Spleen (tissue), 11 donors: Measurements from ENCODE around the gene UBASH3B. TPM values are rescaled to one million over a fixed set of nuclear protein-coding genes. Genes with fewer than 3 reads are reported as not detected.

Experiments
- DNase-seq: peaks from one replicate; pipeline ENCODE4 v3.0.0-alpha.2; 2020
- H3K27ac ChIP-seq, 8 donors: fragments of 200-600 bp; sonication (generic) in 7 of 8; 1 replicate in 4 of 8; 2 replicates in 4 of 8; pipeline versions ENCODE4 v1.5.0 to v1.8.0; 2016 to 2021; ENCODE audit warnings: inconsistent platforms in 4 of 8, mild to moderate bottlenecking in 4 of 8, moderate library complexity in 1 of 8
- H3K27me3 ChIP-seq, 7 donors: fragments of 200-600 bp; sonication (generic) in 6 of 7; replicated peaks in 1 of 7; 1 replicate in 4 of 7; 2 replicates in 3 of 7; pipeline versions ENCODE4 v1.5.0 to v1.8.0; 2016 to 2021; ENCODE audit warnings: inconsistent platforms in 3 of 7, mild to moderate bottlenecking in 1 of 7
- H3K36me3 ChIP-seq, 6 donors: fragments of 200-600 bp; sonication (generic) in 5 of 6; 1 replicate in 4 of 6; 2 replicates in 2 of 6; pipeline versions ENCODE4 v1.5.0 to v1.8.0; 2016 to 2021; ENCODE audit warnings: inconsistent platforms in 2 of 6
- H3K4me1 ChIP-seq, 6 donors: fragments of 200-600 bp; sonication (generic) in 5 of 6; 1 replicate in 3 of 6; 2 replicates in 3 of 6; pipeline versions ENCODE4 v1.5.0 to v1.8.0; 2016 to 2021; ENCODE audit warnings: inconsistent platforms in 3 of 6
- H3K4me3 ChIP-seq, 8 donors: fragments of 200-600 bp; sonication (generic) in 7 of 8; 1 replicate in 4 of 8; 2 replicates in 4 of 8; pipeline versions ENCODE4 v1.5.0 to v1.8.0; 2016 to 2021; ENCODE audit warnings: inconsistent platforms in 4 of 8, mild to moderate bottlenecking in 4 of 8, moderate library complexity in 2 of 8
- H3K9me3 ChIP-seq, 8 donors: fragments of 200-600 bp; sonication (generic) in 7 of 8; 1 replicate in 4 of 8; 2 replicates in 4 of 8; pipeline versions ENCODE4 v1.5.0 to v1.8.0; 2016 to 2021; ENCODE audit warnings: inconsistent platforms in 4 of 8
- POLR2A ChIP-seq, 3 donors: fragments of 450-650 bp; IDR thresholded peaks; one replicate each; pipeline ENCODE4 v1.5.1; 2017; ENCODE audit warnings: antibody characterized with exemption in 3 of 3, mild to moderate bottlenecking in 1 of 3
- POLR2AphosphoS5 ChIP-seq, 3 donors: sonication (generic); formaldehyde crosslinking; IDR thresholded peaks; one replicate each; pipeline ENCODE4 v1.5.1; 2017; ENCODE audit warnings: antibody characterized with exemption in 3 of 3
- WGBS, 5 donors: extraction: QIAGEN DNeasy Blood & Tissue Kit in 3 of 5; methylation state at CpG; one replicate each; pipeline versions ENCODE4 v1.1.5 to v1.1.7; 2013 to 2018; 5-methylcytosine and 5-hydroxymethylcytosine counted together
- intact Hi-C: fragments of 100-400 bp; cut with DNase I; formaldehyde crosslinking; loops from one replicate; pipeline ENCODE4 v1.15.0; 2023; ENCODE audit warnings: low total_unique reads
- polyA plus RNA-seq, 3 donors: library from polyadenylated mRNA; stranded (reverse); fragments of 200-250 nt; gene quantifications; one replicate each; pipeline ENCODE4 v1.2.1, GENCODE V29; 2013
- total RNA-seq, 7 donors: library from RNA; depleted of rRNA in 3 of 7; stranded (reverse); fragments of >200 nt in 3 of 7; fragmentation: NEBNext Ultra II Directional in 4 of 7; extraction: Animal tissue kit (Norgen Biotek cat#: 25700) in 4 of 7; gene quantifications; one replicate each; pipeline versions ENCODE4 v1.1.0 to v1.2.1, GENCODE V29; 2016 to 2021
- TF ChIP-seq, protein P1 (sequence below), 11 experiments: fragments of 200-600 bp in 7 of 11; fragments of 450-650 bp in 4 of 11; sonication (generic) in 4 of 11; IDR thresholded peaks in 8 of 11; conservative IDR thresholded peaks in 3 of 11; 1 replicate in 7 of 11; 2 replicates in 4 of 11; pipeline versions ENCODE4 v1.4.0 to v1.8.0; 2016 to 2021; ENCODE audit warnings: antibody characterized with exemption in 11 of 11, inconsistent platforms in 4 of 11, mild to moderate bottlenecking in 1 of 11
- donor health status: healthy with polysubstance abuse.
- donor health status: DM: no; HTN: no; CAD: no; lungs with moderate emphysema.
- donor health status: DM: no; HTN: no; CAD: no.
- donor health status: Bipolar disorder and iron deficiency.
- donor health status: healthy.
- donor health status: DM: no; HTN: no; CAD: no.
- donor health status: DM: yes; HTN: yes; CAD: no.

UBASH3B gene
- total and polyA plus RNA-seq, 10 donors: 4.4 to 190 (median 77.9) TPM

- H3K27ac ChIP-seq: peak overlapping the region; percentile 64 to 89 (median 86)
- peak in 2 of 3 donors; percentile 46 to 53 for TF ChIP-seq POLR2AphosphoS5 (IDR thresholded peaks at IDR 0.05)
- TF ChIP-seq, protein P1, sequence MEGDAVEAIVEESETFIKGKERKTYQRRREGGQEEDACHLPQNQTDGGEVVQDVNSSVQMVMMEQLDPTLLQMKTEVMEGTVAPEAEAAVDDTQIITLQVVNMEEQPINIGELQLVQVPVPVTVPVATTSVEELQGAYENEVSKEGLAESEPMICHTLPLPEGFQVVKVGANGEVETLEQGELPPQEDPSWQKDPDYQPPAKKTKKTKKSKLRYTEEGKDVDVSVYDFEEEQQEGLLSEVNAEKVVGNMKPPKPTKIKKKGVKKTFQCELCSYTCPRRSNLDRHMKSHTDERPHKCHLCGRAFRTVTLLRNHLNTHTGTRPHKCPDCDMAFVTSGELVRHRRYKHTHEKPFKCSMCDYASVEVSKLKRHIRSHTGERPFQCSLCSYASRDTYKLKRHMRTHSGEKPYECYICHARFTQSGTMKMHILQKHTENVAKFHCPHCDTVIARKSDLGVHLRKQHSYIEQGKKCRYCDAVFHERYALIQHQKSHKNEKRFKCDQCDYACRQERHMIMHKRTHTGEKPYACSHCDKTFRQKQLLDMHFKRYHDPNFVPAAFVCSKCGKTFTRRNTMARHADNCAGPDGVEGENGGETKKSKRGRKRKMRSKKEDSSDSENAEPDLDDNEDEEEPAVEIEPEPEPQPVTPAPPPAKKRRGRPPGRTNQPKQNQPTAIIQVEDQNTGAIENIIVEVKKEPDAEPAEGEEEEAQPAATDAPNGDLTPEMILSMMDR (IDR thresholded peaks at IDR 0.05 in 8 of 11, conservative IDR thresholded peaks at IDR 0.05 in 3 of 11): no peak
- peaks cover 58 to 99% (median 94%) of the 10 kb centered on the region in 6 donors for H3K4me1 ChIP-seq
- H3K27me3 ChIP-seq: no peaks in the 10 kb centered on the region
- DNase-seq: no peak
- intact Hi-C loops: no loop called here
- H3K4me3 ChIP-seq: peak overlapping the region in 1 of 8 donors; percentile 36
- H3K36me3 ChIP-seq: no peaks in the 10 kb centered on the region
- H3K9me3 ChIP-seq: no peaks in the 10 kb centered on the region
- WGBS, 5 donors: 23 to 33% (median 32%) methylated on average over 11 of the region's 11 CpGs
Observed at GRCh38 chr11:122715548-122716440, 60.3 kb downstream of the UBASH3B start.

- Histone ChIP-seq H3K4me1 (peaks cover 56 to 99% (median 88%) of the 10 kb centered on the region in 6 donors), H3K27me3 (no peaks in the 10 kb centered on the region), H3K9me3 (no peaks in the 10 kb centered on the region), H3K36me3 (no peaks in the 10 kb centered on the region), H3K4me3 (peak overlapping the region in 1 of 8 donors; percentile 15), H3K27ac (peak overlapping the region; percentile 64 to 89 (median 86))
- 11 to 28% (median 12%) methylated on average over 9 of the region's 9 CpGs for WGBS, 5 donors
- peak; percentile 92 for DNase-seq
- intact Hi-C loops: no loop called here
- TF ChIP-seq, protein P1 (IDR thresholded peaks at IDR 0.05 in 8 of 11, conservative IDR thresholded peaks at IDR 0.05 in 3 of 11): peak in 3 of 11 experiments; percentile 7 to 15 (median 14)
- TF ChIP-seq POLR2AphosphoS5 (IDR thresholded peaks at IDR 0.05) (peak; percentile 21 to 92 (median 85)), POLR2A (IDR thresholded peaks at IDR 0.05) (no peak)
Observed at GRCh38 chr11:122717264-122717867, 61.8 kb downstream of the UBASH3B start.

DNA sequence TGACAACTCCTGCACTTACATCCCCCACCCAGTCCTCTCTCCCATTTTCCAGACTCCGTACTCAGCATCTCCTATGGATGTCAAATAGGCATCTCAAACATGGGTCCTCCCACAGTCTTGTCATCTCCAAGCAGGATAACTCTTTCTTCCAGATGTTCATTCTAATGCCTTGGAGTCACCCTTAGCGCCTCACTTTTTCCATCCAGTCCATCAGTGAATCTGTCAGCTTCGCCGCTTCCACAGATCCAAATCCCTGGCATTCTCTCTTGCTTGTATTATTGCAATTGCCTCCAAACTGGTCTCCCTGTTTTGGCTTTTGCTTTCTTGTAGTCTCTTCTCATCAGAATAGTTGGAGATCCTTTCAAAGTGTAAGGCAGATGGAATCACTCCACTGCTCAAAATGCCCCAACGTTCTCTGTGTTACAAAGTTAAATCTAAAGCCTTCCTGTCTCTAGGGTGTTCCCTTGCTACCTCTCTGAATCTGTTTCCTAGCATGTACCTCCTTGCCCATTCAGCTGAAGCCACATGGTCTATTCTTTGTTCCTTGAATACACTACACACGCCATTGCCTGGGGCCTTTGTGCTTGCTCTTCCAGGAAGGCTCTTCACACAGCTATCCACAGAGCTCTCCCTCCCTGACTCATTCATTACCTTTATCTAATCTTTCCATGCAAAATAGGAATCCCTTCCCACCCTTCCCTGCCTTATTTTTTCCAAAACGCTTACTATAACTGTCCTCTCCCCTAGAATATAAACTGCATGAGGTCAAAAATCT lies 64.8 kb downstream of the UBASH3B start:
- no peak for DNase-seq
- peak overlapping the region in 5 of 8 donors; percentile 10 to 89 (median 87) for H3K27ac ChIP-seq
- TF ChIP-seq POLR2AphosphoS5 (IDR thresholded peaks at IDR 0.05): no peak
- TF ChIP-seq, protein P1 (IDR thresholded peaks at IDR 0.05 in 8 of 11, conservative IDR thresholded peaks at IDR 0.05 in 3 of 11): no peak
- no peak for TF ChIP-seq POLR2A (IDR thresholded peaks at IDR 0.05)
- H3K9me3 ChIP-seq: no peaks in the 10 kb centered on the region
- H3K36me3 ChIP-seq: no peaks in the 10 kb centered on the region
- no peaks in the 10 kb centered on the region for H3K27me3 ChIP-seq
- H3K4me1 ChIP-seq: peaks cover 36 to 100% (median 86%) of the 10 kb centered on the region in 6 donors
- intact Hi-C loops: no loop called here
- no peak overlapping the region for H3K4me3 ChIP-seq
- 76 to 90% (median 84%) methylated on average over 7 of the region's 7 CpGs for WGBS, 5 donors
